22Rv1 (cell line): ENCODE data around the gene MDK.

ENCODE experiments used
- H3K27ac ChIP-seq: fragments of 450-650 bp; 2 replicates; pipeline ENCODE4 v1.5.1; 2017
- CTCF ChIP-seq: fragments of 450-650 bp; IDR thresholded peaks from 2 replicates; pipeline ENCODE4 v1.5.1; 2017; ENCODE audit warnings: mild to moderate bottlenecking
- ZFX ChIP-seq: fragments of 450-650 bp; IDR thresholded peaks from 2 replicates; pipeline ENCODE4 v1.6.1; 2017; ENCODE audit warnings: antibody characterized with exemption, borderline replicate concordance

MDK gene

GRCh38 chr11:46380340-46381047, 975 bp upstream of the MDK start:
- TF ChIP-seq CTCF (no peak), ZFX (no peak)
- H3K27ac ChIP-seq, result peak overlapping the region; percentile 95

GRCh38 chr11:46381819-46382645, 563 bp downstream of the MDK start:
- TF ChIP-seq ZFX (no peak), CTCF (no peak)
- peak overlapping the region; percentile 95 for H3K27ac ChIP-seq

- TF ChIP-seq CTCF (peak; percentile 82), ZFX (no peak)
- peak overlapping the region; percentile 95 for H3K27ac ChIP-seq
Observed at GRCh38 chr11:46382646-46383403, 1.4 kb downstream of the MDK start.

GRCh38 chr11:46383404-46383758, 1.9 kb downstream of the MDK start:
- peak overlapping the region; percentile 95 for H3K27ac ChIP-seq
- TF ChIP-seq ZFX (no peak), CTCF (peak; percentile 56)

GRCh38 chr11:46383974-46384701, 2.7 kb downstream of the MDK start:
- TF ChIP-seq ZFX, result no peak
- TF ChIP-seq CTCF, result no peak
- peak overlapping the region; percentile 95; the same call in 1 of the 2 replicates for H3K27ac ChIP-seq

- 0 out of 2 replicates have a peak overlapping the region, but pooled peaks have one; percentile 95 for H3K27ac ChIP-seq
- TF ChIP-seq CTCF, result no peak
- no peak for TF ChIP-seq ZFX
Observed at GRCh38 chr11:46385169-46386004, 3.9 kb downstream of the MDK start.
